ENCODE data around the gene WDTC1. TPM values are rescaled to one million over a fixed set of nuclear protein-coding genes. Genes with fewer than 3 reads are reported as not detected.

WDTC1 gene
- total and polyA plus RNA-seq, 9 of the 15 experiments (the other 6 are each of a cell fraction or from before 2014, with no cell fraction given), result 0.18 to 32.3 (median 8.8) TPM

DNA sequence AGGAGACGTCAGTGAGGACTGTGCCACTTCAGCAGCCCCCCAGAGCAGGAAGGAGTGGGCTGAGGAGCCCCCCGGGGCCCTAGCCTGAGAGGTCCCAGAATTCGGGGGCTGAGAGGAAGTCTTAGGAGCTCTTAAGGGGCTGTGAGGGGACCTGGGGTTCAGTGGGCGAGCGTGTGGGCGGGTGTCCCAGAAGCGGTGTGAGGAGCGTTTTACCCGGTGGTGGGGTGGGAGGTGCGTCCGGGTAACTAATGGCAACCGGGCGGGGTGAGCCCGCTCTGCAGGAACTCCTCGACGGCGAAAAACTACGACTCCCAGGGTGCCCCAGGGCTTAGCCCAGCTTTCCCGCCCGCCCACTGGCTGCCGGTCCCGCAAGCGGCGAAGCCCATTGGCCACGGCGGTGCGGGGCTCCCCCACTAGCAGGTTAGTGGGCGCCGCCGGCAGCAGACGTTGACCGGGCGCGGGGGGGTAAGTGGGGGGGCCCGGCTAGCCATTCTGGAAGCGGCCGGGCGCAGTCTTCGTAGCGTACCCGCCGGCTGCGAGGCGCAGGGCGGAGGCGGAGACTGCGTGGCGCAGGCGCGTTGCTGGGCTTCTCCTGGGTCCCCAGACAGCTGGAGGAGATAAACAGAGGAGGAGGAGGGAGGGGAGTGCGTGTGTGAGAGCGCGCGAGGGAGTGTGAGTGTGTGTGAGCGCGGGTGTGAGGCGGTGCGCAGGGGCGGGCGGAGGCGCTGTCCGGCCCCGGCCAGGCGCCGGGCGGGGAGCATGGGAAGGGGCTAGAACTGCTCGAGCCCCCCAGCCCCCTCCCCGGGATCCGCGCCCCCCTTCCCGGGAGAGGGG lies at the start of gene WDTC1 (continued):
- TF ChIP-seq, protein P1, sequence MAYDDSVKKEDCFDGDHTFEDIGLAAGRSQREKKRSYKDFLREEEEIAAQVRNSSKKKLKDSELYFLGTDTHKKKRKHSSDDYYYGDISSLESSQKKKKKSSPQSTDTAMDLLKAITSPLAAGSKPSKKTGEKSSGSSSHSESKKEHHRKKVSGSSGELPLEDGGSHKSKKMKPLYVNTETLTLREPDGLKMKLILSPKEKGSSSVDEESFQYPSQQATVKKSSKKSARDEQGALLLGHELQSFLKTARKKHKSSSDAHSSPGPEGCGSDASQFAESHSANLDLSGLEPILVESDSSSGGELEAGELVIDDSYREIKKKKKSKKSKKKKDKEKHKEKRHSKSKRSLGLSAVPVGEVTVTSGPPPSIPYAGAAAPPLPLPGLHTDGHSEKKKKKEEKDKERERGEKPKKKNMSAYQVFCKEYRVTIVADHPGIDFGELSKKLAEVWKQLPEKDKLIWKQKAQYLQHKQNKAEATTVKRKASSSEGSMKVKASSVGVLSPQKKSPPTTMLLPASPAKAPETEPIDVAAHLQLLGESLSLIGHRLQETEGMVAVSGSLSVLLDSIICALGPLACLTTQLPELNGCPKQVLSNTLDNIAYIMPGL (CRISPR knock-in tag; IDR thresholded peaks at IDR 0.05), result 0 out of 2 replicates have a peak, but pooled peaks have one; percentile 62
- TF ChIP-seq XRCC4 (IDR thresholded peaks at IDR 0.05; ENCODE audit: extremely low read depth, insufficient read depth, insufficient read length) (no peak), NR1H2 (CRISPR knock-in tag; IDR thresholded peaks at IDR 0.05) (no peak), TCF3 (CRISPR knock-in tag; IDR thresholded peaks at IDR 0.05) (peak; percentile 41), NELFE (IDR thresholded peaks at IDR 0.05; ENCODE audit: insufficient read depth, insufficient read length) (no peak), FOXJ2 (tag; IDR thresholded peaks at IDR 0.05) (peak; percentile 96), RBM17 (IDR thresholded peaks at IDR 0.05; ENCODE audit: borderline replicate concordance, low read depth, low read length) (no peak), POLR2B (IDR thresholded peaks at IDR 0.05; ENCODE audit: low read depth, partially characterized antibody) (peak; percentile 53), LARP7 (IDR thresholded peaks at IDR 0.05) (no peak)
- TF ChIP-seq, protein P2, sequence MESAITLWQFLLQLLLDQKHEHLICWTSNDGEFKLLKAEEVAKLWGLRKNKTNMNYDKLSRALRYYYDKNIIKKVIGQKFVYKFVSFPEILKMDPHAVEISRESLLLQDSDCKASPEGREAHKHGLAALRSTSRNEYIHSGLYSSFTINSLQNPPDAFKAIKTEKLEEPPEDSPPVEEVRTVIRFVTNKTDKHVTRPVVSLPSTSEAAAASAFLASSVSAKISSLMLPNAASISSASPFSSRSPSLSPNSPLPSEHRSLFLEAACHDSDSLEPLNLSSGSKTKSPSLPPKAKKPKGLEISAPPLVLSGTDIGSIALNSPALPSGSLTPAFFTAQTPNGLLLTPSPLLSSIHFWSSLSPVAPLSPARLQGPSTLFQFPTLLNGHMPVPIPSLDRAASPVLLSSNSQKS (CRISPR knock-in tag; IDR thresholded peaks at IDR 0.05), result no peak
- TF ChIP-seq, protein P3, sequence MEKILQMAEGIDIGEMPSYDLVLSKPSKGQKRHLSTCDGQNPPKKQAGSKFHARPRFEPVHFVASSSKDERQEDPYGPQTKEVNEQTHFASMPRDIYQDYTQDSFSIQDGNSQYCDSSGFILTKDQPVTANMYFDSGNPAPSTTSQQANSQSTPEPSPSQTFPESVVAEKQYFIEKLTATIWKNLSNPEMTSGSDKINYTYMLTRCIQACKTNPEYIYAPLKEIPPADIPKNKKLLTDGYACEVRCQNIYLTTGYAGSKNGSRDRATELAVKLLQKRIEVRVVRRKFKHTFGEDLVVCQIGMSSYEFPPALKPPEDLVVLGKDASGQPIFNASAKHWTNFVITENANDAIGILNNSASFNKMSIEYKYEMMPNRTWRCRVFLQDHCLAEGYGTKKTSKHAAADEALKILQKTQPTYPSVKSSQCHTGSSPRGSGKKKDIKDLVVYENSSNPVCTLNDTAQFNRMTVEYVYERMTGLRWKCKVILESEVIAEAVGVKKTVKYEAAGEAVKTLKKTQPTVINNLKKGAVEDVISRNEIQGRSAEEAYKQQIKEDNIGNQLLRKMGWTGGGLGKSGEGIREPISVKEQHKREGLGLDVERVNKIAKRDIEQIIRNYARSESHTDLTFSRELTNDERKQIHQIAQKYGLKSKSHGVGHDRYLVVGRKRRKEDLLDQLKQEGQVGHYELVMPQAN (IDR thresholded peaks at IDR 0.05; ENCODE audit: borderline replicate concordance), result peak; percentile 49

Data from K562 (cell line).